GM12878 (cell line): ENCODE measurements around the gene TCERG1L. TPM values are rescaled to one million over a fixed set of nuclear protein-coding genes. Genes with fewer than 3 reads are reported as not detected.

ENCODE experiments used
- ATAC-seq: fragments of 200-7000 bp; cut with Tn5 transposase; 3 replicates; pipeline ENCODE4 v1.9.1; 2020; ENCODE audit warnings: mild to moderate bottlenecking, moderate library complexity
- BruUV-seq: library from RNA; stranded (reverse); fragments of 400-500 nt; replicated peaks from 2 replicates; lab custom pipeline; 2021; lab: Mats Ljungman, UMichigan
- CTCF ChIA-PET: fragments of 300-600 bp; sonication (Branson Sonifier 250); formaldehyde crosslinking; extraction: SDS; loops from one replicate; lab custom pipeline; 2021; ENCODE audit warnings: inconsistent platforms; lab: Yijun Ruan, JAX
- POLR2A ChIA-PET: fragments of 350-600 bp; formaldehyde crosslinking; extraction: SDS; loops from one replicate; lab custom pipeline; 2021; ENCODE audit warnings: inconsistent platforms; lab: Charles Lee
- RAD21 ChIA-PET: fragments of 300-600 bp; sonication (Branson Sonifier 250); formaldehyde crosslinking; loops from one replicate; lab custom pipeline; 2023; ENCODE audit warnings: antibody characterized with exemption; ENCODE audit not compliant: unreplicated experiment; lab: Charles Lee
- SMC1A ChIA-PET: fragments of 300-600 bp; sonication (Branson Sonifier 250); formaldehyde crosslinking; loops from one replicate; lab custom pipeline; 2023; ENCODE audit not compliant: unreplicated experiment, uncharacterized antibody; lab: Charles Lee
- DNase-seq: peaks from one replicate; pipeline ENCODE4 v3.0.0-alpha.2; 2011; ENCODE audit warnings: low read depth, low spot score
- FAIRE-seq: peaks from 3 replicates; lab custom pipeline; 2011; peaks lifted over from hg19 to GRCh38; lab: Jason Lieb, UNC
- H2AFZ ChIP-seq: 2 replicates; pipeline ENCODE4 v1.6.0; 2011; ENCODE audit warnings: low read depth, low read length, control low read depth; ENCODE audit not compliant: control insufficient read depth
- H3K27ac ChIP-seq: 2 replicates; pipeline ENCODE4 v1.5.1; 2011; ENCODE audit warnings: control low read depth; ENCODE audit not compliant: control insufficient read depth, insufficient read depth
- H3K27me3 ChIP-seq, 2 experiments: replicated peaks in 1 of 2; 2 replicates each; pipeline versions ENCODE4 v1.6.0 to v1.6.1; 2011; ENCODE audit warnings: low read length in 1 of 2; ENCODE audit not compliant: control insufficient read depth in 2 of 2, insufficient read depth in 2 of 2
- H3K36me3 ChIP-seq, 2 experiments: 2 replicates each; pipeline ENCODE4 v1.5.1; 2011; ENCODE audit warnings: low read length in 1 of 2; ENCODE audit not compliant: control insufficient read depth in 2 of 2, insufficient read depth in 2 of 2
- H3K4me1 ChIP-seq: 2 replicates; pipeline ENCODE4 v1.6.1; 2011; ENCODE audit warnings: mild to moderate bottlenecking, low read length, moderate library complexity, mixed read lengths; ENCODE audit not compliant: control insufficient read depth, insufficient read depth
- H3K4me2 ChIP-seq: 2 replicates; pipeline ENCODE4 v1.6.0; 2011; ENCODE audit warnings: control low read depth; ENCODE audit not compliant: control insufficient read depth, insufficient read depth
- H3K4me3 ChIP-seq: fragments of 200-600 bp; sonication (generic); 2 replicates; pipeline ENCODE4 v1.5.1; 2016
- H3K79me2 ChIP-seq: 2 replicates; pipeline ENCODE4 v1.6.0; 2011; ENCODE audit warnings: low read length; ENCODE audit not compliant: control insufficient read depth, insufficient read depth
- H3K9ac ChIP-seq: 2 replicates; pipeline ENCODE4 v1.8.0; 2011; ENCODE audit warnings: low read length, control low read depth, mixed read lengths; ENCODE audit not compliant: control insufficient read depth, insufficient read depth
- H3K9me3 ChIP-seq: replicated peaks from 3 replicates; pipeline ENCODE4 v1.5.1; 2011; ENCODE audit warnings: mild to moderate bottlenecking, low read length; ENCODE audit not compliant: control insufficient read depth, insufficient read depth
- H4K20me1 ChIP-seq: 2 replicates; pipeline ENCODE4 v1.6.0; 2011; ENCODE audit not compliant: control insufficient read depth, insufficient read depth
- CBX5 ChIP-seq: sonication (generic); IDR thresholded peaks from 2 replicates; pipeline ENCODE4 v1.6.1; 2016; ENCODE audit warnings: low read depth, moderate library complexity, mild to moderate bottlenecking, inconsistent platforms
- CEBPB ChIP-seq, 2 experiments: fragments of 150-350 bp in 1 of 2; IDR thresholded peaks; 2 replicates each; pipeline ENCODE4 v1.6.1; 2012 to 2014; ENCODE audit warnings: low read depth in 2 of 2, low read length in 2 of 2, borderline replicate concordance in 1 of 2, inconsistent platforms in 1 of 2
- CHD2 ChIP-seq: IDR thresholded peaks from 2 replicates; pipeline ENCODE4 v1.6.1; 2011; ENCODE audit warnings: low read depth, low read length, improper control_type of control experiment, borderline replicate concordance
- CREM ChIP-seq: IDR thresholded peaks from 2 replicates; pipeline ENCODE4 v1.6.1; 2014; ENCODE audit warnings: antibody characterized with exemption, low read depth
- EED ChIP-seq: sonication (generic); IDR thresholded peaks from 2 replicates; pipeline ENCODE4 v1.6.1; 2016; ENCODE audit warnings: antibody characterized with exemption, low read depth
- IRF3 ChIP-seq: fragments of 450-650 bp; IDR thresholded peaks from 2 replicates; pipeline ENCODE4 v1.6.1; 2014; ENCODE audit warnings: mild to moderate bottlenecking
- JUNB ChIP-seq: IDR thresholded peaks from 2 replicates; pipeline ENCODE4 v1.6.1; 2016; ENCODE audit warnings: antibody characterized with exemption, mild to moderate bottlenecking
- KLF5 ChIP-seq: fragments of 450-650 bp; IDR thresholded peaks from 2 replicates; pipeline ENCODE4 v1.6.1; 2014; ENCODE audit warnings: mild to moderate bottlenecking; ENCODE audit not compliant: partially characterized antibody
- LARP7 ChIP-seq: fragments of 450-650 bp; IDR thresholded peaks from 2 replicates; pipeline ENCODE4 v1.6.1; 2017; ENCODE audit warnings: mild to moderate bottlenecking
- MTA2 ChIP-seq: fragments of 450-650 bp; IDR thresholded peaks from 2 replicates; pipeline ENCODE4 v1.6.1; 2016; ENCODE audit warnings: low read depth, mild to moderate bottlenecking, moderate library complexity
- RAD21 ChIP-seq: IDR thresholded peaks from 2 replicates; pipeline ENCODE4 v1.6.1; 2011; ENCODE audit warnings: mild to moderate bottlenecking, low read depth, low read length, moderate library complexity; ENCODE audit not compliant: insufficient read depth
- RELA ChIP-seq: fragments of 450-650 bp; IDR thresholded peaks from 2 replicates; pipeline ENCODE4 v1.8.0; 2014; ENCODE audit warnings: borderline replicate concordance; ENCODE audit not compliant: partially characterized antibody
- SUPT20H ChIP-seq: IDR thresholded peaks from 2 replicates; pipeline ENCODE4 v1.6.1; 2011; ENCODE audit warnings: low read depth, mild to moderate bottlenecking, low read length, moderate library complexity, borderline replicate concordance; ENCODE audit not compliant: control insufficient read depth
- TCF12 ChIP-seq: IDR thresholded peaks from 2 replicates; pipeline ENCODE4 v1.6.1; 2011; ENCODE audit warnings: low read depth, mild to moderate bottlenecking, low read length
- WGBS: methylation state at CpG from one replicate; pipeline ENCODE4 v1.1.6; 2016; ENCODE audit warnings: low lambda C conversion rate; ENCODE audit not compliant: insufficient replicate concordance, insufficient coverage; ENCODE audit errors: missing lambda C conversion rate; 5-methylcytosine and 5-hydroxymethylcytosine counted together
- in situ Hi-C: fragments of 300-500 bp; cut with MboI; formaldehyde crosslinking; loops from 9 replicates; pipeline ENCODE4 v1.14.3; 2018; ENCODE audit warnings: mixed read lengths
- intact Hi-C: fragments of 100-400 bp; cut with micrococcal nuclease; formaldehyde crosslinking; loops from one replicate; pipeline ENCODE4 v1.14.2; 2022; ENCODE audit not compliant: unreplicated experiment
- polyA plus RNA-seq, 11 experiments: library from polyadenylated mRNA; depleted of rRNA in 4 of 11; unstranded in 6 of 11; stranded (reverse) in 5 of 11; fragments of >200 nt; fragmentation: Nextera tagmentation in 4 of 11; fragmentation: Illumina TruSeq in 1 of 11; extraction: Ambion mirVana in 4 of 11; extraction: Trizol in 1 of 11; gene quantifications; 1 replicate in 1 of 11; 2 replicates in 10 of 11; pipeline versions ENCODE4 v1.2.1 to v1.2.3, GENCODE V29; 2011 to 2016; ENCODE audit warnings: inconsistent platforms in 2 of 11, missing spikeins in 2 of 11, low read depth in 1 of 11
- total RNA-seq, 4 experiments: library from RNA; depleted of rRNA in 3 of 4; stranded (reverse); fragments of >200 nt in 3 of 4; fragmentation: Illumina TruSeq in 1 of 4; extraction: Trizol in 1 of 4; gene quantifications; 2 replicates each; pipeline versions ENCODE4 v1.2.1 to v1.2.3, GENCODE V29; 2013 to 2021

Gene TCERG1L
- total and polyA plus RNA-seq, 10 of the 15 experiments (the other 5 are each of a cell fraction or from before 2014, with no cell fraction given): not detected

GRCh38 chr10:131099028-131099726 is 212.3 kb downstream of the TCERG1L start (continued):
- no peak for TF ChIP-seq IRF3
- no peak for TF ChIP-seq SUPT20H
- no peak for TF ChIP-seq TCF12
- no peak for TF ChIP-seq CREM
- TF ChIP-seq RAD21: no peak

- Histone ChIP-seq H3K9ac (no peak overlapping the region), H3K27me3 (no peaks in the 10 kb centered on the region)
- BruUV-seq: no TSS peak
- in situ Hi-C loops: no loop called here
- FAIRE-seq: no peak
- POLR2A ChIA-PET: no interaction called here
- TF ChIP-seq CEBPB (IDR thresholded peaks at IDR 0.05; ENCODE audit: borderline replicate concordance in 1 of 2, low read depth in 2 of 2, low read length in 2 of 2) (no peak), LARP7 (no peak), JUNB (no peak), RAD21 (no peak), EED (no peak), MTA2 (no peak), RELA (no peak), CHD2 (no peak), KLF5 (no peak), CBX5 (no peak)
- TF ChIP-seq, all 136 proteins: peak for 0
- 26% methylated on average over 15 of the region's 15 CpGs for WGBS
- ChIA-PET CTCF (no interaction called here), SMC1A (no interaction called here), RAD21 (no interaction called here)
- H3K4me1 ChIP-seq: no peaks in the 10 kb centered on the region
- no peak overlapping the region for H3K4me2 ChIP-seq
- no peak overlapping the region for H2AFZ ChIP-seq
- intact Hi-C loops: no loop called here
- H3K4me3 ChIP-seq: no peak overlapping the region
- H3K79me2 ChIP-seq: no peaks in the 10 kb centered on the region
- no peaks in the 10 kb centered on the region for H4K20me1 ChIP-seq
- no peaks in the 10 kb centered on the region for H3K36me3 ChIP-seq
- ATAC-seq: no peak
- DNase-seq: no peak
- no peaks in the 10 kb centered on the region; the same call in 2 of the 3 replicates for H3K9me3 ChIP-seq
- H3K27ac ChIP-seq: no peak overlapping the region
Observed at GRCh38 chr10:131098416-131098952, 213.0 kb downstream of the TCERG1L start.
